KOPT-K1 (cell line): ENCODE data around the gene EFNA5.

ENCODE experiments used
- H3K27ac ChIP-seq: fragments of 200-600 bp; sonication (generic); 2 replicates; pipeline ENCODE4 v1.5.1; 2016; ENCODE audit warnings: antibody characterized with exemption, mild to moderate bottlenecking, low read depth, low read length; ENCODE audit not compliant: poor library complexity, severe bottlenecking
- H3K36me3 ChIP-seq: fragments of 200-600 bp; sonication (generic); 2 replicates; pipeline ENCODE4 v1.5.1; 2017; ENCODE audit warnings: antibody characterized with exemption, mild to moderate bottlenecking, low read length, moderate library complexity; ENCODE audit not compliant: insufficient read depth
- H3K9me3 ChIP-seq: fragments of 200-600 bp; sonication (generic); 2 replicates; pipeline ENCODE4 v1.5.1; 2017; ENCODE audit warnings: antibody characterized with exemption, low read length, mild to moderate bottlenecking; ENCODE audit not compliant: insufficient read depth, poor library complexity, severe bottlenecking

EFNA5 gene

GRCh38 chr5:107400328-107400727, 270.4 kb downstream of the EFNA5 start:
- H3K27ac ChIP-seq, result no peak overlapping the region
- H3K36me3 ChIP-seq, result no peaks in the 10 kb centered on the region
- H3K9me3 ChIP-seq, result no peaks in the 10 kb centered on the region

GRCh38 chr5:107398703-107399102, 272.0 kb downstream of the EFNA5 start:
- no peaks in the 10 kb centered on the region for H3K9me3 ChIP-seq
- no peak overlapping the region for H3K27ac ChIP-seq
- no peaks in the 10 kb centered on the region for H3K36me3 ChIP-seq

DNA sequence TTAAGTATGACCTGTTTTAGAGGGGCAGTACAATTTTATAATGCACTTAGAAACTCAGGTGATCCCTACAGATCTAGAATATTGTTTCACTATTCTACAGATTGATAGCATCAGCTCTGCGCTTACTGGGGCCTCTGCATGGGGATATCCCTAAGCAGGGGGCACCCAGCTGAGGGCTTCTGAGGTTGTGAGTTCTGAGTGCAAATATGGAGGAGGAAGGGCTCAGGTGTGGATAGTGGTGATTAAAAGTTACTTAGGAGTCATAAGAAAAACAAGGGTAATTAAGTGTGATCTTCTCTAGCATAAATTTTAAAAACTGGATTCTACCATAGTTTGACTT, 274.4 kb downstream of the EFNA5 start:
- no peaks in the 10 kb centered on the region for H3K36me3 ChIP-seq
- peak overlapping the region; percentile 8 for H3K27ac ChIP-seq
- no peaks in the 10 kb centered on the region for H3K9me3 ChIP-seq

DNA sequence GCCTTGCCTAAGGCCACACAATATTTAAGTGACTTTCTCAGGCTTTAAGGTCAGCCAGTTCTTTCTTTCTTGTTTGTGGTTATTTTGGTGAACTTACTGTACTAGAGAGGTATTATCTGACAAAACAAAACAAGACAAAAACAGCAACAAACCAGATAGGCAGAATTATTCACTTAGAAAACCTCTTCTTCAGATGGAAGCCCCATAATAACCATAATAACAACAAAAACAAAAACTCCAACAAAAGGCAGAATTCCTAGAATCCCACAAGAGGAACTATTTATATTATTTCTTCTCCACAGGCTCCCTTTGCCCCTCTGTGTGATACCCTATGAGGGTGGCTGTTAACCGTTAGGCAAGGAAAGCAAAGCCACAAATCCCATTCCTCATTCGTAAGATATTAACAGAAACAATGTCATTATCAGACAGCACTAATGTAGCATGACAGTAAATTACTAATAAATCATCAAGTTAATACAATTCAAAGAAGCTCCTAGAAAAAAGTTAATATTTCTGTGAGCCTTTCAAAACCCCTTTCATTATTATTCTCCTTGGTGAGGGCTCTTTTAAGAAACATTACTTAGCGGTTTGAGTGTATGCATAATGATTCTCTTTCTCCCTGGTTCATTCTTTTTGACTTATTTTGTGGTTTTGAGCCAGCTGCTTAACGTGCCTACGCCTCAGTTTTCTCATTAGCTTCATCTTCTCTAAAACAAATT, 274.9 kb downstream of the EFNA5 start:
- H3K27ac ChIP-seq, result peak overlapping the region; percentile 8
- H3K9me3 ChIP-seq, result no peaks in the 10 kb centered on the region
- H3K36me3 ChIP-seq, result no peaks in the 10 kb centered on the region

- Histone ChIP-seq H3K27ac (no peak overlapping the region), H3K9me3 (no peaks in the 10 kb centered on the region), H3K36me3 (no peaks in the 10 kb centered on the region)
Measured at GRCh38 chr5:107393851-107394250, 276.9 kb downstream of the EFNA5 start.

GRCh38 chr5:107391787-107392186, 278.9 kb downstream of the EFNA5 start:
- no peaks in the 10 kb centered on the region for H3K36me3 ChIP-seq
- H3K27ac ChIP-seq, result no peak overlapping the region
- no peaks in the 10 kb centered on the region for H3K9me3 ChIP-seq

DNA sequence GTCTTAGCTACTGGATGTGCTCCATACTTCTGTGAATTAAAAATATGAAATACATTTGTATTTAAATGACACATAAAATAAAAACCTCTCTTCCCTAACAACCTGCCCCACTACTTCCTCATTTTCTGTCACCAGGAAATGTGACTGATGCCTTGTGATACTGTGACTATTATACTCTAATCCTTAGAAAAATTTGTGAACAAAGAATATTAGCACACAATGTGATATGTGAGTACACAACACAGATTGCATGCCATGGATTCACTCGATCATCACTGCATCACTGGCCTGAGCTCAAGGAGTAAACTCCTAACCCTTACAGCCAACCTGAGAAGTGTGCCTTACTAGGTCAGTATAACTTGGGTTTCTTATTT, 281.0 kb downstream of the EFNA5 start:
- no peaks in the 10 kb centered on the region for H3K36me3 ChIP-seq
- peak overlapping the region; percentile 51 for H3K27ac ChIP-seq
- H3K9me3 ChIP-seq, result no peaks in the 10 kb centered on the region

- peak overlapping the region; percentile 51 for H3K27ac ChIP-seq
- no peaks in the 10 kb centered on the region for H3K36me3 ChIP-seq
- H3K9me3 ChIP-seq, result no peaks in the 10 kb centered on the region
Measured at GRCh38 chr5:107389130-107389774, 281.5 kb downstream of the EFNA5 start.

- Histone ChIP-seq H3K27ac (peak overlapping the region; percentile 51), H3K9me3 (no peaks in the 10 kb centered on the region), H3K36me3 (no peaks in the 10 kb centered on the region)
Measured at GRCh38 chr5:107388141-107388861, 282.4 kb downstream of the EFNA5 start.

GRCh38 chr5:107387526-107388140, 283.1 kb downstream of the EFNA5 start:
- Histone ChIP-seq H3K36me3 (no peaks in the 10 kb centered on the region), H3K27ac (peak overlapping the region; percentile 51), H3K9me3 (no peaks in the 10 kb centered on the region)

DNA sequence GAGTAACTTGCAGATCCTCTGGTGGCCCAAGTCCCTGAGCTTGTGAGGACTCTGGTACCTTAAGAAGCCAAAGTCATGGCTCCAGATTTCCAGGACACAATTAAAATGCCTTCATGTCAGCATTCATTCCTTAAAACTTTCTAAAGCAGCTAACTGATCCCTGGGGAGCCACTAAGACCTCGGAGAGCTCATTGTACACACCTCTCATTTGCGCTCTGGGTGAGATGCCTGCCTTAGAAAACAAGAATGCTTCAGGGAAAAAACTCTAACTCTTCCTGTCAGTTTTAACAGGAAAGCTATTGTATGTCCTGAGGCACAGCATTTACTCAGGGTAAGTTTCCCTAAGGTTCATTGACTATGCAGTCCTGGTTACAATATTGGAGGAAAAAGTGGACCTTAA, 285.0 kb downstream of the EFNA5 start:
- no peaks in the 10 kb centered on the region for H3K9me3 ChIP-seq
- no peaks in the 10 kb centered on the region for H3K36me3 ChIP-seq
- no peak overlapping the region for H3K27ac ChIP-seq

DNA sequence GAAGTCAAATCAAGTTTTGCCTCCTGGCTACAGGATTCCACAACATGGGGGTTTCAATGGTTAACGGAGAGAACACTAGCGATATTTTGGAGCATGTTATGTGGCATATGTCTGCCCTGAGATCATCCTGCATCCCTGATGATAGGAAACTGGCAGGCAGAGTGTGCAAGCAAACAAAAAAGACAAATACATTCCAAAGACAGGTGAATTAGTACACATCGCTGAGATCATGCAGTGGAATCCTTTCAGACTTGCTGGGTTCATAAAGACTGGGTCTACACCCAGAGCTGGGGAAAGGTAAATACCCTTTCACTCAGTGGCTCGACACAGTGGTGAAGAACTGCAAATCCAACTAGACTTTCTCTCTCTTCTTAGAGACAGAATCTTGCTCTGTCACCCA, 286.5 kb downstream of the EFNA5 start:
- Histone ChIP-seq H3K27ac (no peak overlapping the region), H3K9me3 (no peaks in the 10 kb centered on the region), H3K36me3 (no peaks in the 10 kb centered on the region)

- Histone ChIP-seq H3K27ac (no peak overlapping the region), H3K9me3 (no peaks in the 10 kb centered on the region), H3K36me3 (no peaks in the 10 kb centered on the region)
Measured at GRCh38 chr5:107383414-107383813, 287.3 kb downstream of the EFNA5 start.

GRCh38 chr5:107381189-107381856, 289.4 kb downstream of the EFNA5 start:
- H3K27ac ChIP-seq, result no peak overlapping the region
- no peaks in the 10 kb centered on the region for H3K9me3 ChIP-seq
- no peaks in the 10 kb centered on the region for H3K36me3 ChIP-seq

DNA sequence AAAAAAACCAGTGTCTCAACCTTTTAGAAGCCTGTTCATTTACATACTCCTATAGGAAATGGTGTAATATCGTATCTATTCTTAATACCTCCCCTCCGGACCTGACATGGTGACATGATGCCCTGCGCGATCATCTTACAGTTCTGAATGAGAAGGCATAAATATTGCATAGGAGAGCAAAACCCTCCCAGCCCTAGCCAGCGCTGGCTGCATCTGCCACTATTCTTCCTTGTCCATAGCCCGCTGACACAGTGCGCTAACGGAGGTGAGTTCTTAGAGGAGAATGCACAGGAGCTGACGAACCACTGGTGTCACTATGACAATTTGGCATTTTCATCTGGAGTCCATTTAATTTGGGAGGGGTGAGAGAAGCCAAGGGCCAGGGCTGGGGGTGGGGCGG, 290.1 kb downstream of the EFNA5 start:
- Histone ChIP-seq H3K36me3 (no peaks in the 10 kb centered on the region), H3K9me3 (no peaks in the 10 kb centered on the region), H3K27ac (no peak overlapping the region)
